Stomach (tissue), 9 donors: ENCODE data around the gene TTC28. TPM values are rescaled to one million over a fixed set of nuclear protein-coding genes. Genes with fewer than 3 reads are reported as not detected.

ENCODE experiments used
- DNase-seq, 2 donors: peaks; one replicate each; pipeline versions ENCODE4 v3.0.0 to v3.0.0-alpha.2; 2013 to 2019
- H3K27ac ChIP-seq, 5 donors: fragments of 200-600 bp in 4 of 5; sonication (generic) in 4 of 5; one replicate each; pipeline ENCODE4 v1.5.1; 2013 to 2019; ENCODE audit warnings: mild to moderate bottlenecking in 1 of 5, moderate library complexity in 1 of 5
- H3K27me3 ChIP-seq, 3 donors: fragments of 200-600 bp; sonication (generic); one replicate each; pipeline ENCODE4 v1.5.1; 2017 to 2019; ENCODE audit warnings: mixed run types in 1 of 3
- H3K36me3 ChIP-seq, 4 donors: fragments of 200-600 bp; sonication (generic); 1 replicate in 3 of 4; 2 replicates in 1 of 4; pipeline ENCODE4 v1.5.1; 2016 to 2019
- H3K4me1 ChIP-seq, 4 donors: fragments of 200-600 bp; sonication (generic); one replicate each; pipeline ENCODE4 v1.5.1; 2016 to 2019
- H3K4me3 ChIP-seq, 4 donors: fragments of 200-600 bp; sonication (generic) in 3 of 4; one replicate each; pipeline ENCODE4 v1.5.1; 2016 to 2019; ENCODE audit warnings: mild to moderate bottlenecking in 1 of 4
- H3K9me3 ChIP-seq, 4 donors: fragments of 200-600 bp; sonication (generic); one replicate each; pipeline ENCODE4 v1.5.1; 2016 to 2019
- CTCF ChIP-seq, 7 experiments: fragments of 450-650 bp in 4 of 7; fragments of 200-600 bp in 3 of 7; sonication (generic) in 3 of 7; IDR thresholded peaks; one replicate each; pipeline ENCODE4 v1.5.1; 2016 to 2019; ENCODE audit warnings: antibody characterized with exemption in 7 of 7, control low read depth in 2 of 7, mild to moderate bottlenecking in 1 of 7
- EP300 ChIP-seq: sonication (generic); formaldehyde crosslinking; IDR thresholded peaks from one replicate; pipeline ENCODE4 v1.6.1; 2017; ENCODE audit warnings: antibody characterized with exemption
- POLR2A ChIP-seq, 4 donors: fragments of 450-650 bp; IDR thresholded peaks; one replicate each; pipeline ENCODE4 v1.6.1; 2016; ENCODE audit warnings: antibody characterized with exemption in 4 of 4, control low read depth in 2 of 4, mild to moderate bottlenecking in 1 of 4, moderate library complexity in 1 of 4
- POLR2AphosphoS5 ChIP-seq, 3 donors: sonication (generic); formaldehyde crosslinking; IDR thresholded peaks; one replicate each; pipeline ENCODE4 v1.6.1; 2016; ENCODE audit warnings: antibody characterized with exemption in 3 of 3
- WGBS, 5 donors: extraction: QIAGEN DNeasy Blood & Tissue Kit in 3 of 5; methylation state at CpG; one replicate each; pipeline versions ENCODE4 v1.1.5 to v1.1.7; 2013 to 2018; 5-methylcytosine and 5-hydroxymethylcytosine counted together
- intact Hi-C: fragments of 100-400 bp; cut with DNase I; formaldehyde crosslinking; loops from one replicate; pipeline ENCODE4 v1.15.1; 2023; ENCODE audit warnings: low total_unique reads
- polyA plus RNA-seq, 3 donors: library from polyadenylated mRNA; stranded (reverse); fragments of 200-250 nt; gene quantifications; one replicate each; pipeline ENCODE4 v1.2.3, GENCODE V29; 2013
- total RNA-seq, 5 donors: library from RNA; depleted of rRNA; stranded (reverse); fragments of >200 nt; gene quantifications; one replicate each; pipeline versions ENCODE4 v1.1.0 to v1.2.3, GENCODE V29; 2014 to 2016
- donor health status: healthy with polysubstance abuse.
- donor health status: Bipolar disorder and iron deficiency.
- donor health status: healthy.

TTC28 gene
- total and polyA plus RNA-seq, 8 donors, result 1.7 to 53.4 (median 24.6) TPM

- 45 to 51% (median 48%) methylated on average over 3 of the region's 3 CpGs for WGBS, 5 donors
- Histone ChIP-seq H3K4me1 (peaks cover 8 to 41% (median 19%) of the 10 kb centered on the region in 4 donors), H3K9me3 (no peaks in the 10 kb centered on the region), H3K27me3 (no peaks in the 10 kb centered on the region), H3K27ac (no peak overlapping the region), H3K4me3 (no peak overlapping the region), H3K36me3 (no peaks in the 10 kb centered on the region)
- DNase-seq, result no peak
- intact Hi-C loops, result no loop called here
- TF ChIP-seq CTCF (IDR thresholded peaks at IDR 0.05), result no peak
- no peak for TF ChIP-seq POLR2AphosphoS5 (IDR thresholded peaks at IDR 0.05)
- TF ChIP-seq EP300, result no peak
- TF ChIP-seq POLR2A (IDR thresholded peaks at IDR 0.05), result no peak
Observed at GRCh38 chr22:28426346-28427132, 253.1 kb downstream of the TTC28 start.

GRCh38 chr22:28425211-28425610 is 254.4 kb downstream of the TTC28 start:
- 82 to 92% (median 88%) methylated on average over 2 of the region's 2 CpGs for WGBS, 5 donors
- H3K9me3 ChIP-seq, result no peaks in the 10 kb centered on the region
- no peak overlapping the region for H3K4me3 ChIP-seq
- H3K27me3 ChIP-seq, result no peaks in the 10 kb centered on the region
- H3K27ac ChIP-seq, result no peak overlapping the region
- H3K4me1 ChIP-seq, result peaks cover 2 to 37% (median 18%) of the 10 kb centered on the region in 4 donors
- intact Hi-C loops, result no loop called here
- TF ChIP-seq EP300, result no peak
- TF ChIP-seq POLR2AphosphoS5 (IDR thresholded peaks at IDR 0.05), result no peak
- TF ChIP-seq POLR2A (IDR thresholded peaks at IDR 0.05), result no peak
- no peak for TF ChIP-seq CTCF (IDR thresholded peaks at IDR 0.05)
- H3K36me3 ChIP-seq, result no peaks in the 10 kb centered on the region
- DNase-seq, result no peak

GRCh38 chr22:28424427-28425080 is 255.1 kb downstream of the TTC28 start:
- peak in 1 of 2 donors; percentile 35 for DNase-seq
- TF ChIP-seq EP300 (no peak), POLR2AphosphoS5 (IDR thresholded peaks at IDR 0.05) (peak in 1 of 3 donors; percentile 39)
- intact Hi-C loops, result no loop called here
- H3K27me3 ChIP-seq, result no peaks in the 10 kb centered on the region
- H3K4me1 ChIP-seq, result peaks cover 0 to 40% (median 19%) of the 10 kb centered on the region in 4 donors
- H3K27ac ChIP-seq, result no peak overlapping the region
- WGBS, 5 donors, result 14 to 55% (median 42%) methylated on average over 2 of the region's 2 CpGs
- H3K36me3 ChIP-seq, result no peaks in the 10 kb centered on the region
- no peak overlapping the region for H3K4me3 ChIP-seq
- H3K9me3 ChIP-seq, result no peaks in the 10 kb centered on the region

- no peaks in the 10 kb centered on the region for H3K9me3 ChIP-seq
- no peak overlapping the region for H3K4me3 ChIP-seq
- no peak for DNase-seq
- intact Hi-C loops, result no loop called here
- TF ChIP-seq POLR2AphosphoS5 (IDR thresholded peaks at IDR 0.05), result no peak
- no peak for TF ChIP-seq EP300
- TF ChIP-seq POLR2A (IDR thresholded peaks at IDR 0.05), result no peak
- TF ChIP-seq CTCF (IDR thresholded peaks at IDR 0.05), result no peak
- no peak overlapping the region for H3K27ac ChIP-seq
- H3K36me3 ChIP-seq, result no peaks in the 10 kb centered on the region
- H3K27me3 ChIP-seq, result no peaks in the 10 kb centered on the region
- peaks cover 0 to 29% (median 20%) of the 10 kb centered on the region in 4 donors for H3K4me1 ChIP-seq
- WGBS, 5 donors, result 36 to 71% (median 58%) methylated on average over 2 of the region's 2 CpGs
Observed at GRCh38 chr22:28419919-28420318, 259.7 kb downstream of the TTC28 start.
